ENCODE results near the gene SMIM20.

- TF ChIP-seq POLR2AphosphoS5 (IDR thresholded peaks at IDR 0.05) = no peak
- TF ChIP-seq, protein P1, sequence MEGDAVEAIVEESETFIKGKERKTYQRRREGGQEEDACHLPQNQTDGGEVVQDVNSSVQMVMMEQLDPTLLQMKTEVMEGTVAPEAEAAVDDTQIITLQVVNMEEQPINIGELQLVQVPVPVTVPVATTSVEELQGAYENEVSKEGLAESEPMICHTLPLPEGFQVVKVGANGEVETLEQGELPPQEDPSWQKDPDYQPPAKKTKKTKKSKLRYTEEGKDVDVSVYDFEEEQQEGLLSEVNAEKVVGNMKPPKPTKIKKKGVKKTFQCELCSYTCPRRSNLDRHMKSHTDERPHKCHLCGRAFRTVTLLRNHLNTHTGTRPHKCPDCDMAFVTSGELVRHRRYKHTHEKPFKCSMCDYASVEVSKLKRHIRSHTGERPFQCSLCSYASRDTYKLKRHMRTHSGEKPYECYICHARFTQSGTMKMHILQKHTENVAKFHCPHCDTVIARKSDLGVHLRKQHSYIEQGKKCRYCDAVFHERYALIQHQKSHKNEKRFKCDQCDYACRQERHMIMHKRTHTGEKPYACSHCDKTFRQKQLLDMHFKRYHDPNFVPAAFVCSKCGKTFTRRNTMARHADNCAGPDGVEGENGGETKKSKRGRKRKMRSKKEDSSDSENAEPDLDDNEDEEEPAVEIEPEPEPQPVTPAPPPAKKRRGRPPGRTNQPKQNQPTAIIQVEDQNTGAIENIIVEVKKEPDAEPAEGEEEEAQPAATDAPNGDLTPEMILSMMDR (IDR thresholded peaks at IDR 0.05) = no peak
Observed at GRCh38 chr4:25915353-25915705, 1.3 kb downstream of the SMIM20 start.
